GM19463 (cell line): ENCODE results near the gene C2orf80.
"Not testable (repeated sequence)": the region's sequence is repeated elsewhere in the genome, so short reads cannot be mapped to it uniquely, and the experiment has no call there.

Experiments
- ATAC-seq: cut with Tn5 transposase; IDR thresholded peaks from one replicate; pipeline ENCODE4 v1.9.1; 2021; ENCODE audit warnings: mild to moderate bottlenecking, moderate library complexity; ENCODE audit not compliant: unreplicated experiment

C2orf80 gene

GRCh38 chr2:208189810-208190503 lies at the start of gene C2orf80:
C2orf80 (minus strand) TSS chr2:208190030; CDS start chr2:208186986, 3,044 bp downstream.
- ATAC-seq: no peak

- no peak for ATAC-seq
These were observed 46.0 kb upstream of the C2orf80 start for GRCh38 chr2:208235860-208236259.

GRCh38 chr2:208234786-208235185 lies 45.0 kb upstream of the C2orf80 start:
- no peak for ATAC-seq

GRCh38 chr2:208228476-208228875 lies 38.6 kb upstream of the C2orf80 start:
- no peak for ATAC-seq

- ATAC-seq: no peak
These were observed 37.9 kb upstream of the C2orf80 start for GRCh38 chr2:208227581-208228232.

GRCh38 chr2:208224802-208225201 lies 35.0 kb upstream of the C2orf80 start:
- no peak for ATAC-seq

- ATAC-seq: no peak
These were observed 32.5 kb upstream of the C2orf80 start for GRCh38 chr2:208222351-208222750.

GRCh38 chr2:208221873-208222272 lies 32.0 kb upstream of the C2orf80 start:
- ATAC-seq: not testable (repeated sequence)

- no peak for ATAC-seq
These were observed 21.0 kb upstream of the C2orf80 start for GRCh38 chr2:208210688-208211451.

GRCh38 chr2:208208335-208209085 lies 18.7 kb upstream of the C2orf80 start:
- ATAC-seq: no peak

- no peak for ATAC-seq
These were observed 17.9 kb upstream of the C2orf80 start for GRCh38 chr2:208207769-208208168.

- no peak for ATAC-seq
These were observed 14.3 kb upstream of the C2orf80 start for GRCh38 chr2:208204166-208204565.

GRCh38 chr2:208195531-208195930 lies 5.7 kb upstream of the C2orf80 start:
- ATAC-seq: no peak

- no peak for ATAC-seq
These were observed 2.9 kb upstream of the C2orf80 start for GRCh38 chr2:208192611-208193236.

- no peak for ATAC-seq
These were observed 591 bp downstream of the C2orf80 start for GRCh38 chr2:208189069-208189809.

- ATAC-seq: no peak
These were observed 2.9 kb downstream of the C2orf80 start for GRCh38 chr2:208186893-208187292.

- ATAC-seq: no peak
These were observed 3.4 kb downstream of the C2orf80 start for GRCh38 chr2:208186465-208186864.

- ATAC-seq: no peak
These were observed 5.7 kb downstream of the C2orf80 start for GRCh38 chr2:208183972-208184705.

- ATAC-seq: no peak
These were observed 6.3 kb downstream of the C2orf80 start for GRCh38 chr2:208183526-208183925.
